ENCODE data around the gene HIGD1A.

The HIGD1A gene

GRCh38 chr3:42752961-42753360 is 51.3 kb downstream of the HIGD1A start:
- TF ChIP-seq, protein P1, sequence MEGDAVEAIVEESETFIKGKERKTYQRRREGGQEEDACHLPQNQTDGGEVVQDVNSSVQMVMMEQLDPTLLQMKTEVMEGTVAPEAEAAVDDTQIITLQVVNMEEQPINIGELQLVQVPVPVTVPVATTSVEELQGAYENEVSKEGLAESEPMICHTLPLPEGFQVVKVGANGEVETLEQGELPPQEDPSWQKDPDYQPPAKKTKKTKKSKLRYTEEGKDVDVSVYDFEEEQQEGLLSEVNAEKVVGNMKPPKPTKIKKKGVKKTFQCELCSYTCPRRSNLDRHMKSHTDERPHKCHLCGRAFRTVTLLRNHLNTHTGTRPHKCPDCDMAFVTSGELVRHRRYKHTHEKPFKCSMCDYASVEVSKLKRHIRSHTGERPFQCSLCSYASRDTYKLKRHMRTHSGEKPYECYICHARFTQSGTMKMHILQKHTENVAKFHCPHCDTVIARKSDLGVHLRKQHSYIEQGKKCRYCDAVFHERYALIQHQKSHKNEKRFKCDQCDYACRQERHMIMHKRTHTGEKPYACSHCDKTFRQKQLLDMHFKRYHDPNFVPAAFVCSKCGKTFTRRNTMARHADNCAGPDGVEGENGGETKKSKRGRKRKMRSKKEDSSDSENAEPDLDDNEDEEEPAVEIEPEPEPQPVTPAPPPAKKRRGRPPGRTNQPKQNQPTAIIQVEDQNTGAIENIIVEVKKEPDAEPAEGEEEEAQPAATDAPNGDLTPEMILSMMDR (IDR thresholded peaks at IDR 0.05; ENCODE audit: low read depth, low read length): no peak
- DNase-seq (ENCODE audit: extremely low read depth, low read depth): no peak

GRCh38 chr3:42752441-42752840 is 51.8 kb downstream of the HIGD1A start:
- no peak for DNase-seq (ENCODE audit: extremely low read depth, low read depth)
- TF ChIP-seq, protein P1 (IDR thresholded peaks at IDR 0.05; ENCODE audit: low read depth, low read length): no peak

- TF ChIP-seq, protein P1 (IDR thresholded peaks at IDR 0.05; ENCODE audit: low read depth, low read length): no peak
- DNase-seq (ENCODE audit: extremely low read depth, low read depth): no peak
These were observed 52.7 kb downstream of the HIGD1A start for GRCh38 chr3:42751609-42752008.

DNA sequence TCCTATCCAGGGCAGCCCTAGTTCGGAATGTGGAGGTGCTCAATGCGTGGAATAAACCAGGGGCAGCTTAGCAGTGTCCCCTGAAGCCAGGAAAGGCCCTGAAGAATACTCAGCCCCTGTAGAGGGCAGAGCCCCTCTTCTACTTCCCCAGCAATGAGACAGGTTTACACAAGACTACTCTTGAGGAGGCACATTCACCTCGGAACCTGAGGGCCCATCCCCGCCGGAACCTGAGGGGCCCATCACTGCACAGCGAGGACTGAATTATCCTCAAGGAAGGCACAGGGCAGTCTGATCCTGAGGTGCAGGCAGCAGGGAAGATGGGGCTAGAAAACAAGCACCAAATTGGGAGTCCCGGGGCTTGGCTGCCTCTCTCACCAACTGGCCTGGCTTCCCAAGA is 53.5 kb downstream of the HIGD1A start:
- TF ChIP-seq, protein P1 (IDR thresholded peaks at IDR 0.05; ENCODE audit: low read depth, low read length): no peak
- DNase-seq (ENCODE audit: extremely low read depth, low read depth): no peak

DNA sequence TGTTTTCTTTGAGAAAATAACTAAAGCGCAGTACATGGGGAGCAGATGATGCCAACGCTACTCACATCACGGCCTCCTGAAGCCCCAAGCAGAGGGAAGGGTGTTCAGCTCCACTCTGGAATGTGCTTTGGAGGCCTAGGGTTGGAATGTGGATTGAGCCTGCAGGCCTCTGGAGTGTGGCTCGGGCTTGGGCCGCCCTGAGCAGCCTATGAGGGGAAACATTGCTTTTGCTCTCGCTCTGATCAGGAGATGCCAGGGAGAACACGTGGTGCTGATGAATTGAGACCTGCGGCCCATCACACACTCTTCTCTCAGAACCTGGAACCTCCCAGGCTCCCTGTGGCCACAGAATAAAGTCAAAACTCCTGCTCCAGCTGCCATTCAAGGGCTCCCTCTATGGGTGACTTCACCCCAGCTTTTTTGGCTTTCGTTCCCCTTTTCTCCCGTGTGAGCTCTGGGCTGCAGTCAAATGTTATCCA is 54.5 kb downstream of the HIGD1A start:
- DNase-seq (ENCODE audit: extremely low read depth, low read depth): no peak
- TF ChIP-seq, protein P1 (IDR thresholded peaks at IDR 0.05; ENCODE audit: low read depth, low read length): peak; percentile 62

- DNase-seq (ENCODE audit: extremely low read depth, low read depth): no peak
- TF ChIP-seq, protein P1 (IDR thresholded peaks at IDR 0.05; ENCODE audit: low read depth, low read length): no peak
These were observed 55.1 kb downstream of the HIGD1A start for GRCh38 chr3:42749025-42749752.

DNA sequence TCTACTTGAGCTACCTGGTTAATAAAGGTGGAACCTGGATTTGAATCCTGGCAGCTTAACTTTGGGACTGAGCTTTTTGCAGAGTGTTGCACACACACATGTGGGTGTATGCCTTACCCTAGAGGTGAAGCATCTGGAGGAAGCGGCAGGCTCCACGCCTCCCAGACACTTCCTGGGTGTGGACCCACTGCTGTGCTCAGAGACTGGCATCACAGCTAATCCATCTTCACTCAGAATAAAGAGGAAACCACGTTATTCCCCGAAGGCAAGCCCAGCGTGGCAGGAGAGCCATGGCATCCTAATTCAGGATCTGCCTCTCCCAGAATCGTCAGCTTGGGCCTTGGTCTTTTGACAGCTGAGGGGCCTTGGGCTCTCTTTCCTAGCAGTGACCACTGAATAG is 56.7 kb downstream of the HIGD1A start:
- no peak for DNase-seq (ENCODE audit: extremely low read depth, low read depth)
- TF ChIP-seq, protein P1 (IDR thresholded peaks at IDR 0.05; ENCODE audit: low read depth, low read length): no peak

Data from AG09319 (cell line).